Activated naive CD8-positive, alpha-beta T cell (primary cell): ENCODE data around the gene MKKS.
"Not testable (repeated sequence)": the region's sequence is repeated elsewhere in the genome, so short reads cannot be mapped to it uniquely, and the experiment has no call there.

Experiments used
- H3K27ac Mint-ChIP-seq: one replicate; pipeline ENCODE4 v1.8.0; 2021; ENCODE audit warnings: mixed read lengths
- H3K27me3 Mint-ChIP-seq: one replicate; pipeline ENCODE4 v1.8.0; 2021; ENCODE audit warnings: mixed read lengths
- H3K36me3 Mint-ChIP-seq: one replicate; pipeline ENCODE4 v1.8.0; 2021; ENCODE audit warnings: mixed read lengths
- H3K4me1 Mint-ChIP-seq: one replicate; pipeline ENCODE4 v1.8.0; 2021; ENCODE audit warnings: low read depth, mixed read lengths
- H3K4me3 Mint-ChIP-seq: one replicate; pipeline ENCODE4 v1.8.0; 2021; ENCODE audit warnings: mild to moderate bottlenecking, mixed read lengths
- H3K9me3 Mint-ChIP-seq: one replicate; pipeline ENCODE4 v1.8.0; 2021; ENCODE audit warnings: low read depth, mixed read lengths

MKKS gene

DNA sequence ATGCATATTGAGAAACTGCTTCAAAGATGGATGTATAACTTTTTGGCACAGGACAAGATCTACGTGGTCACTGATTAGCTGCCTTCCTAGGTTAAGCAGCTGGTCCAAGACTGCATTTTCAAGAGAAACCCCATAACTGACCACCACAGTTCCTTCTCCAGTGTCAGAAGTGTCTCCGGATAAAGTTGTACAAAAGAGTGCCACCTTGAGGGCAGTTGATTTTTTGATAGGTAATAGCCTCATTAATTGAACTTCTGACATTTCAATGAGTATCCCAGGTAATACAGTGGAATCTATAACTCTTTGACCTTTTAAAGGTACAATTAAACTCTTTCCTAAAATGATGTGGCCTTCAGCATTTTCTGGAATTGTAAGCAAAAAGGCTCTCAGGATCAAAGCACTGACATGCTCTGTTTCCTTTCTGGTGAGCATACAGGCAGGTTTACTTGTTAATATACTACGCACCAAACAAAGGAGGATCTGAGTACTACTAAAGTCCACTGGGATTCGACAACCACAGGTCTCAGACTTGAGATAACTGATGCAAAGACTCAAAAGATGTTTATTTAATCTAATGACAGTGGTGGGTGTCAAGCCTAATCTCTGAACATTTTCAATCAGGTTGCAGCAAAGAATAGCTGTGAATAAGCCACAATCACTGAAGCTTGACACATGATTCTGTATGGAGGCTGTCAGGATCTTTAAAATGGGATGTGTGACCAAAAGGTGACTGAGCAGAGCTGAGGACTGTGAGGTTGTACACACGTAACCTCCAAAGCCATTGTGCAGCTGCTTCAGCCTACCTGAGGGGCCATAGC lies 21.2 kb downstream of the MKKS start:
- Mint-ChIP-seq H3K4me1 (peaks cover 2% of the 10 kb centered on the region), H3K36me3 (peaks cover 4% of the 10 kb centered on the region), H3K4me3 (no peak overlapping the region), H3K27ac (no peak overlapping the region), H3K9me3 (no peaks in the 10 kb centered on the region), H3K27me3 (no peaks in the 10 kb centered on the region)

DNA sequence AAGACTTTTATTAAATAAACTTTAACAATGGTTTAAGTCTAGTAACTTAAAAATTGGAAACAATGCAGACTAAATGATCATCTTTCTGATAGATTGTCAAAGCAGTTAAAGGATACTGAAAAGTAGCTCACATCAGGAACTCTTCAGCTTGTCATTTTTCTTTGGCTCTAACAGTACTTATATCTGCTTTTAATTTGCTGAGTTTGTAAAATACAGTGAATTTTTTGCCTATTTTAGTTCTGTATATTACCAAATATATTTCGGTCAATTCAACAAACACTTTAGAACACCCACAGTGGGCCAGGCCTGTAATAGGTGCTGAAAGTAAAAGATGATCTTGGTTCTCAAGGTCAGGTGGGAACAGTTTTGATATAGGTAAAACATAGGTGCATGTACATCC lies 22.3 kb downstream of the MKKS start:
- Mint-ChIP-seq H3K4me3 (no peak overlapping the region), H3K4me1 (no peaks in the 10 kb centered on the region), H3K27ac (no peak overlapping the region), H3K27me3 (no peaks in the 10 kb centered on the region), H3K36me3 (no peaks in the 10 kb centered on the region), H3K9me3 (no peaks in the 10 kb centered on the region)

DNA sequence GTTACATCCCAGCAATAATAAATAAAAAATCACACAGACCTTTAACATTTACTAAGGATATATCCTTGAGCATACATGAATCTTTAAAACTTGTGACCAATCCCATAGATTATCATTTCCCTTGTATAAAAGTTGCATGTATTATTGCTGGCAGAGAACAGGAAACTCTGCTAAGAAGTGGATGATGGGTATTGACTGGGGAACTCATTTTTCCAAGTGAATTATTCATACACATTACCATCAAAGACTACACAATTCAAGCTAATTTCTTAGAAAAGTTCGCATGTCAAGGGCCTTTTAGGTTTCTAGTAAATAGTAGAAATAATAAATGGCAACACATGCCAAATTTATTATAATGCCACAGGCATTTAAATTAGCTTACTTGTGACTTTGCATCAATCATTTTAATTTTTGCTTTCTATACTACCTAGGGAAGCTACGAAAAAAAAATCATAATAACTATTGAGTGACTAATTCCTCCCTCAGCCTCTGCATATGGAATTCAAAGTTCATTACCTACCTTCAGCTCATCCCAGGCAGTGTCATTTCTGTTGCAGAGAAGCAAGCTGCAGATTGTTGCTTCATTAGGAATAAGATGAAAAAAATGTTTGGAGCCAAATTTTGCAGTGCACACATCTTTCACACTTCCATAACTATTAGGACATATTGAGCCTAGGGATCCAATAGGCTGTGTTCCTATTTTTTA lies 25.8 kb downstream of the MKKS start:
- H3K36me3 Mint-ChIP-seq, result peaks cover 6% of the 10 kb centered on the region
- no peak overlapping the region for H3K27ac Mint-ChIP-seq
- no peaks in the 10 kb centered on the region for H3K27me3 Mint-ChIP-seq
- no peaks in the 10 kb centered on the region for H3K4me1 Mint-ChIP-seq
- no peaks in the 10 kb centered on the region for H3K9me3 Mint-ChIP-seq
- H3K4me3 Mint-ChIP-seq, result no peak overlapping the region

GRCh38 chr20:10404959-10405530 lies 29.0 kb downstream of the MKKS start:
- Mint-ChIP-seq H3K4me3 (no peak overlapping the region), H3K9me3 (no peaks in the 10 kb centered on the region), H3K27ac (no peak overlapping the region), H3K4me1 (no peaks in the 10 kb centered on the region), H3K27me3 (no peaks in the 10 kb centered on the region), H3K36me3 (peaks cover 9% of the 10 kb centered on the region)

- H3K27me3 Mint-ChIP-seq, result no peaks in the 10 kb centered on the region
- H3K27ac Mint-ChIP-seq, result no peak overlapping the region
- peaks cover 9% of the 10 kb centered on the region for H3K36me3 Mint-ChIP-seq
- no peaks in the 10 kb centered on the region for H3K4me1 Mint-ChIP-seq
- H3K4me3 Mint-ChIP-seq, result no peak overlapping the region
- H3K9me3 Mint-ChIP-seq, result no peaks in the 10 kb centered on the region
Observed at GRCh38 chr20:10404023-10404628, 29.9 kb downstream of the MKKS start.

GRCh38 chr20:10402938-10403608 lies 30.9 kb downstream of the MKKS start:
- Mint-ChIP-seq H3K9me3 (no peaks in the 10 kb centered on the region), H3K27ac (peak overlapping the region; percentile 34), H3K4me3 (no peak overlapping the region), H3K4me1 (no peaks in the 10 kb centered on the region), H3K27me3 (no peaks in the 10 kb centered on the region), H3K36me3 (peaks cover 9% of the 10 kb centered on the region)

- no peak overlapping the region for H3K27ac Mint-ChIP-seq
- H3K9me3 Mint-ChIP-seq, result no peaks in the 10 kb centered on the region
- peaks cover 5% of the 10 kb centered on the region for H3K36me3 Mint-ChIP-seq
- H3K4me1 Mint-ChIP-seq, result no peaks in the 10 kb centered on the region
- H3K27me3 Mint-ChIP-seq, result no peaks in the 10 kb centered on the region
- H3K4me3 Mint-ChIP-seq, result no peak overlapping the region
Observed at GRCh38 chr20:10398834-10399369, 35.1 kb downstream of the MKKS start.

DNA sequence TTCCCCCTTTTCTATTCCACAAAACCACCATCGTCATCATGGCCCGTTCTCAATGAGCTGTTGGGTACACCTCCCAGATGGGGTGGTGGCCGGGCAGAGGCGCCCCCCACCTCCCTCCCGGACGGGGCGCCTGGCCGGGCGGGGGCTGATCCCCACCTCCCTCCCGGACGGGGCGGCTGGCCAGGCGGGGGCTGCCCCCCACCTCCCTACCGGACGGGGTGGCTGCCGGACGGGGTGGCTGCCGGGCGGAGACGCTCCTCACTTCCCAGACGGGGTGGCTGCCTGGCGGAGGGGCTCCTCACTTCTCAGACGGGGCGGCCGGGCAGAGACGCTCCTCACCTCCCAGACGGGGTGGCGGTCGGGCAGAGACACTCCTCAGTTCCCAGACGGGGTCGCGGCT lies 39.3 kb downstream of the MKKS start:
- not testable (repeated sequence) for H3K27me3 Mint-ChIP-seq, H3K4me1 Mint-ChIP-seq, H3K27ac Mint-ChIP-seq, H3K36me3 Mint-ChIP-seq, H3K9me3 Mint-ChIP-seq, H3K4me3 Mint-ChIP-seq

DNA sequence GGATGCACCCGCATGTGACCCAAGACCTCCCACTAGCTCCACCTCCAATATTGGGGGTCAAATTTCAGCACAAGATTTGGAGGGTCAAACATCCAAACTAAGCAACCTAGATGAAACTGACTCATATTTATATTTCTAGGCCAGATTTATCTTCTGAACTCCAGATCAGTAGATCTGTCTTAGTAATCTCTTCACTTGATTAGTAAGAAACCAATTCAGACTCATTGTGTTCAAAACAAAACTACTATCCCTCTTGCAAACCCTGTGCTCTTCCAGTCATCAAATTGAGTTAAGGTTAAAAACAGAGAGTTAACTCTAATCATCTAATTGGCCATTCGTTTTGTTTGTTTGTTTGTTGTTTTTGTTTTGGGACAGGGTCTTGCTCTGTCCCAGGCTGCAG lies 43.3 kb downstream of the MKKS start:
- no peak overlapping the region for H3K4me3 Mint-ChIP-seq
- H3K9me3 Mint-ChIP-seq, result no peaks in the 10 kb centered on the region
- H3K36me3 Mint-ChIP-seq, result no peaks in the 10 kb centered on the region
- H3K27me3 Mint-ChIP-seq, result peaks cover 2% of the 10 kb centered on the region
- no peak overlapping the region for H3K27ac Mint-ChIP-seq
- no peaks in the 10 kb centered on the region for H3K4me1 Mint-ChIP-seq

GRCh38 chr20:10388597-10388996 lies 45.4 kb downstream of the MKKS start:
- no peaks in the 10 kb centered on the region for H3K4me1 Mint-ChIP-seq
- H3K27ac Mint-ChIP-seq, result no peak overlapping the region
- H3K4me3 Mint-ChIP-seq, result no peak overlapping the region
- no peaks in the 10 kb centered on the region for H3K9me3 Mint-ChIP-seq
- peaks cover 2% of the 10 kb centered on the region for H3K27me3 Mint-ChIP-seq
- no peaks in the 10 kb centered on the region for H3K36me3 Mint-ChIP-seq

GRCh38 chr20:10387686-10388085 lies 46.3 kb downstream of the MKKS start:
- Mint-ChIP-seq H3K27me3 (peaks cover 8% of the 10 kb centered on the region), H3K27ac (no peak overlapping the region), H3K4me1 (no peaks in the 10 kb centered on the region), H3K36me3 (no peaks in the 10 kb centered on the region), H3K9me3 (no peaks in the 10 kb centered on the region), H3K4me3 (no peak overlapping the region)

GRCh38 chr20:10385850-10386544 lies 48.0 kb downstream of the MKKS start:
- no peaks in the 10 kb centered on the region for H3K9me3 Mint-ChIP-seq
- no peak overlapping the region for H3K27ac Mint-ChIP-seq
- H3K4me1 Mint-ChIP-seq, result no peaks in the 10 kb centered on the region
- H3K4me3 Mint-ChIP-seq, result no peak overlapping the region
- peaks cover 8% of the 10 kb centered on the region for H3K27me3 Mint-ChIP-seq
- H3K36me3 Mint-ChIP-seq, result no peaks in the 10 kb centered on the region

DNA sequence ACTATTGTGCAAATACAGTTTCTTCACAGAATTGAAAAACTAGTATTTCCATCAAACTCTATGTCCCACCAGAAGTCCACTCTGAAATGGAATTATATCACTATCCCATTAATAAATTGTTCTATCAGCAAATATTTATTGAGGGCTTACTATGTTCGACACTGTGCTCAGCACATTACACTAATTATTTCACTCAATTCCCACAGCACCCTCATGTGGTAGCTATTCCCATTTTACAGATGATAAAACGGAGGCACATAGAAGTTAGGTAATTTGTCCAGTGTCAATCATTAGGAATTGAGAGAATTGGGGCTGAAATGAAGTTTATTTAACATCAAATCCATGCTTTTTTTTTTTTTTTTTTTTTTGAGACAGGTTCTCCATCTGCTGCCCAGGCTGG lies 52.5 kb downstream of the MKKS start:
- Mint-ChIP-seq H3K4me3 (no peak overlapping the region), H3K27me3 (peaks cover 8% of the 10 kb centered on the region), H3K27ac (no peak overlapping the region), H3K9me3 (no peaks in the 10 kb centered on the region), H3K4me1 (no peaks in the 10 kb centered on the region), H3K36me3 (no peaks in the 10 kb centered on the region)

DNA sequence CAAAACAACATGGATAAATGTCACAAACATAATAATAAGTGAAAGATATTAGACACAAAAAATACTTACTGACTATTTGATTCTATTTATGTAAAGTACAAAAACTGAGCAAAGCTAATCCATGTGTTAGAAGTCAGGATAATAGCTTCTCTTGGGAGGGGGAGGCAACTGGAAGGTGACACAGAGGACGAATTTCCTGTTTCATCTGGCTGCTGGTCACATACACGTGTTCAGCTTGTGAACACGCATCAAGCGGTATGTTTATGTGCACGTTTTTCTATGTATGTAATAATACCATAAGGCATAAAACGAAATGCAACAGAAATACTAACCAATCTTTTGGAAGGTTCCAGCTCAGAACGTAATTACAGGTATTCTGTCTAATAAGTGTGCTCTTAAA lies 54.3 kb downstream of the MKKS start:
- Mint-ChIP-seq H3K4me3 (no peak overlapping the region), H3K9me3 (no peaks in the 10 kb centered on the region), H3K4me1 (no peaks in the 10 kb centered on the region), H3K27ac (no peak overlapping the region), H3K27me3 (peaks cover 16% of the 10 kb centered on the region), H3K36me3 (no peaks in the 10 kb centered on the region)
